Stimulated activated CD8-positive, alpha-beta memory T cell treated with anti-CD3 and anti-CD28 coated beads, Interleukin-7, amount 100 ng/mL, for 4 hours (primary cell): Measurements from ENCODE around the gene MAT1A.
"Not testable (repeated sequence)": the region's sequence is repeated elsewhere in the genome, so short reads cannot be mapped to it uniquely, and the experiment has no call there.

Experiments
- DNase-seq, 2 donors: peaks; one replicate each; pipeline ENCODE4 v3.0.0-alpha.2; 2020; ENCODE audit warnings: low read depth in 2 of 2

MAT1A gene

DNA sequence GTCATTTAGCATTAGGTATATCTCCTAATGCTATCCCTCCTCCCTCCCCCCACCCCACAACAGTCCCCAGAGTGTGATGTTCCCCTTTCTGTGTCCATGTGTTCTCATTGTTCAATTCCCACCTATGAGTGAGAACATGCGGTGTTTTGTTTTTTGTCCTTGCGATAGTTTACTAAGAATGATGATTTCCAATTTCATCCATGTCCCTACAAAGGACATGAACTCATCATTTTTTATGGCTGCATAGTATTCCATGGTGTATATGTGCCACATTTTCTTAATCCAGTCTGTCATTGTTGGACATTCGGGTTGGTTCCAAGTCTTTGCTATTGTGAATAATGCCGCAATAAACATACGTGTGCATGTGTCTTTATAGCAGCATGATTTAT, 66.4 kb downstream of the MAT1A start:
- DNase-seq, result not testable (repeated sequence)
